CD4-positive, alpha-beta T cell treated with Interleukin-21 for 1 hour (primary cell): ENCODE results near the gene ELOVL3.

Source experiments
- DNase-seq: peaks from one replicate; pipeline ENCODE4 v3.0.0-alpha.2; 2020

ELOVL3 gene

GRCh38 chr10:102255404-102255803, 29.3 kb downstream of the ELOVL3 start:
- no peak for DNase-seq

- no peak for DNase-seq
Observed at GRCh38 chr10:102261196-102261595, 35.1 kb downstream of the ELOVL3 start.

- DNase-seq: no peak
Observed at GRCh38 chr10:102261842-102262241, 35.7 kb downstream of the ELOVL3 start.

GRCh38 chr10:102262744-102263370, 36.8 kb downstream of the ELOVL3 start:
- DNase-seq: no peak

GRCh38 chr10:102264371-102264770, 38.3 kb downstream of the ELOVL3 start:
- DNase-seq: no peak

GRCh38 chr10:102266670-102267069, 40.6 kb downstream of the ELOVL3 start:
- no peak for DNase-seq

- DNase-seq: no peak
Observed at GRCh38 chr10:102267748-102268147, 41.6 kb downstream of the ELOVL3 start.

GRCh38 chr10:102268375-102268888, 42.3 kb downstream of the ELOVL3 start:
- no peak for DNase-seq

- no peak for DNase-seq
Observed at GRCh38 chr10:102269017-102269416, 42.9 kb downstream of the ELOVL3 start.

- DNase-seq: no peak
Observed at GRCh38 chr10:102274062-102274461, 48.0 kb downstream of the ELOVL3 start.

- DNase-seq: no peak
Observed at GRCh38 chr10:102275343-102275742, 49.2 kb downstream of the ELOVL3 start.

GRCh38 chr10:102279104-102279503, 53.0 kb downstream of the ELOVL3 start:
- no peak for DNase-seq
